Neuronal stem cell (in vitro differentiated cells): ENCODE data around the gene HMCN1.
"Not testable (repeated sequence)": the region's sequence is repeated elsewhere in the genome, so short reads cannot be mapped to it uniquely, and the experiment has no call there.

ENCODE experiments used
- DNase-seq: peaks from one replicate; pipeline ENCODE4 v3.0.0-alpha.2; 2013; ENCODE audit warnings: low spot score
- H2AFZ ChIP-seq: one replicate; pipeline ENCODE4 v1.6.1; 2013; ENCODE audit warnings: mild to moderate bottlenecking, low read length, inconsistent platforms
- H2AK5ac ChIP-seq: 2 replicates; pipeline ENCODE4 v1.6.1; 2013; ENCODE audit warnings: low read depth, mild to moderate bottlenecking, inconsistent platforms, low read length, moderate library complexity, mixed read lengths
- H2BK120ac ChIP-seq: 2 replicates; pipeline ENCODE4 v1.6.1; 2013; ENCODE audit warnings: low read depth, mild to moderate bottlenecking, inconsistent platforms, low read length, moderate library complexity, mixed read lengths
- H2BK12ac ChIP-seq: one replicate; pipeline ENCODE4 v1.6.1; 2013; ENCODE audit warnings: low read length, inconsistent platforms
- H2BK15ac ChIP-seq: 2 replicates; pipeline ENCODE4 v1.6.1; 2013; ENCODE audit warnings: mild to moderate bottlenecking, low read length, inconsistent platforms, mixed read lengths
- H2BK5ac ChIP-seq: one replicate; pipeline ENCODE4 v1.6.1; 2013; ENCODE audit warnings: inconsistent platforms, mild to moderate bottlenecking, low read length, moderate library complexity
- H3K14ac ChIP-seq: one replicate; pipeline ENCODE4 v1.6.1; 2013; ENCODE audit warnings: low read length, inconsistent platforms
- H3K18ac ChIP-seq: 2 replicates; pipeline ENCODE4 v1.6.1; 2013; ENCODE audit warnings: low read length, inconsistent platforms
- H3K23ac ChIP-seq: 2 replicates; pipeline ENCODE4 v1.6.1; 2013; ENCODE audit warnings: low read depth, mild to moderate bottlenecking, mixed read lengths, low read length, inconsistent platforms; ENCODE audit not compliant: poor library complexity
- H3K27ac ChIP-seq: replicated peaks from 3 replicates; pipeline ENCODE4 v1.5.1; 2013; ENCODE audit warnings: low read length, inconsistent platforms
- H3K27me3 ChIP-seq, 3 experiments: 2 replicates each; pipeline ENCODE4 v1.6.1; 2013; ENCODE audit warnings: low read length in 3 of 3, mild to moderate bottlenecking in 2 of 3, inconsistent platforms in 1 of 3, low read depth in 1 of 3, mixed read lengths in 1 of 3, moderate library complexity in 1 of 3; ENCODE audit not compliant: control insufficient read depth in 3 of 3, insufficient read depth in 3 of 3
- H3K36me3 ChIP-seq, 2 donors: replicated peaks in 1 of 2; 2 replicates each; pipeline ENCODE4 v1.6.1; 2013; ENCODE audit warnings: low read length in 2 of 2; ENCODE audit not compliant: control insufficient read depth in 2 of 2, insufficient read depth in 2 of 2
- H3K4ac ChIP-seq: 2 replicates; pipeline ENCODE4 v1.6.1; 2013; ENCODE audit warnings: inconsistent platforms, mild to moderate bottlenecking, low read length, moderate library complexity
- H3K4me1 ChIP-seq, 2 donors: 1 replicate in 1 of 2; 2 replicates in 1 of 2; pipeline ENCODE4 v1.6.1; 2013; ENCODE audit warnings: low read length in 2 of 2, low read depth in 1 of 2; ENCODE audit not compliant: control insufficient read depth in 2 of 2, insufficient read depth in 1 of 2
- H3K4me2 ChIP-seq: one replicate; pipeline ENCODE4 v1.6.1; 2013; ENCODE audit warnings: mild to moderate bottlenecking, low read length, inconsistent platforms; ENCODE audit not compliant: insufficient read depth, poor library complexity, severe bottlenecking
- H3K4me3 ChIP-seq, 2 donors: 2 replicates each; pipeline ENCODE4 v1.5.1; 2013; ENCODE audit warnings: low read length in 2 of 2, mild to moderate bottlenecking in 2 of 2, inconsistent platforms in 1 of 2, moderate library complexity in 1 of 2
- H3K79me1 ChIP-seq: one replicate; pipeline ENCODE4 v1.6.1; 2013; ENCODE audit warnings: low read depth, mild to moderate bottlenecking, inconsistent platforms, low read length, moderate library complexity
- H3K9ac ChIP-seq: one replicate; pipeline ENCODE4 v1.6.1; 2013; ENCODE audit warnings: mild to moderate bottlenecking, low read depth, low read length, inconsistent platforms; ENCODE audit not compliant: poor library complexity
- H3K9me3 ChIP-seq, 2 donors: replicated peaks in 1 of 2; 2 replicates each; pipeline versions ENCODE3 to v1.6.1; 2013; ENCODE audit warnings: low read length in 2 of 2, mild to moderate bottlenecking in 2 of 2, inconsistent platforms in 1 of 2, low read depth in 1 of 2, mixed read lengths in 1 of 2, moderate library complexity in 1 of 2; ENCODE audit not compliant: control insufficient read depth in 2 of 2, insufficient read depth in 1 of 2
- H4K8ac ChIP-seq: one replicate; pipeline ENCODE4 v1.6.1; 2013; ENCODE audit warnings: low read depth, mild to moderate bottlenecking, inconsistent platforms, low read length, moderate library complexity
- H4K91ac ChIP-seq: one replicate; pipeline ENCODE4 v1.6.1; 2013; ENCODE audit warnings: low read length, low read depth, mild to moderate bottlenecking, inconsistent platforms; ENCODE audit not compliant: poor library complexity
- WGBS, 2 donors: extraction: QIAGEN DNeasy Blood & Tissue Kit; methylation state at CpG; one replicate each; pipeline ENCODE4 v1.1.7; 2013; ENCODE audit warnings: missing lambda C conversion rate in 2 of 2, mixed read lengths in 1 of 2; ENCODE audit not compliant: insufficient read length in 2 of 2, insufficient replicate concordance in 1 of 2; ENCODE audit errors: extremely low coverage in 2 of 2; 5-methylcytosine and 5-hydroxymethylcytosine counted together

Gene HMCN1

DNA sequence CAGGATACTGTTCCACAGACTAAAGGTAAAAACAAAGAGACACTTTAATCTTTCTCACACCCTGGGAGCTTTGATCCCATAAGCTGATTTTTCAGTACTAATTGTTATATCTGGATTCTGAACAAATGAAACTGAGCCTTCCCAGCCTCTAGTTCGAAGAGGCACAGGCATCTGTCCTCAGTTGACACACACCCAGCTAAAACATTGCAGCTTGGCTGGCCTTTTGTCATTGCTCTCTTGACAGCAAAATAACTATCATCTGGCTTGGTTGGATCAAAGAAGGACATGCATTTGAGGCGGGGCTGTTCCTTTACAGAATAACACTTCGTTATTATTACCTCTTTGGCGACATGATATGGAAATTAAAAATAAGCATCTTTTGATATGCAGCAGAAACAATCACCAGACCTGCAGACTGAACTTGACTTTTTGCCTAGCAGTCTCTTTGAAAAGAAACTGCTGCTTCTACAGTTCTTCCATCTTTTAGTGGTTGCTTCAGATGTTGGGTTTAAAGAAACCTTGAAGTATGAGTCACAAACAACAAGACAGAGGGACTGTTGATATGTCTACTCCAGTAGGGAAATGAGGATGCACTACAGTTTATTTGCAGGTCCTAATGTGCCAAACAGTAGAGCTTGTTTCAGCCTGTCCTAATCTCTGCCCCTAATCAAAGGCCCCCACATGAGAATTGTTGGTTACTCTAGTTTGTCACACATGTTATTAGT is 474.4 kb downstream of the HMCN1 start:
- H2AK5ac ChIP-seq, result no peak overlapping the region
- no peak overlapping the region for H3K27ac ChIP-seq
- H2BK5ac ChIP-seq, result no peak overlapping the region
- H3K4me1 ChIP-seq, result no peaks in the 10 kb centered on the region
- H2AFZ ChIP-seq, result no peak overlapping the region
- no peak overlapping the region for H3K23ac ChIP-seq
- no peak for DNase-seq
- no peak overlapping the region for H3K18ac ChIP-seq
- no peak overlapping the region for H4K91ac ChIP-seq
- no peak overlapping the region for H4K8ac ChIP-seq
- no peak overlapping the region for H2BK12ac ChIP-seq
- no peaks in the 10 kb centered on the region for H3K36me3 ChIP-seq
- H3K79me1 ChIP-seq, result no peaks in the 10 kb centered on the region
- peaks cover 0 to 3% of the 10 kb centered on the region in 2 donors for H3K9me3 ChIP-seq
- H3K4me2 ChIP-seq, result no peak overlapping the region
- no peak overlapping the region for H2BK15ac ChIP-seq
- whole genome bisulfite sequencing, 2 donors, result no CpG with 5 or more reads among the region's 4 CpGs
- H3K4ac ChIP-seq, result no peak overlapping the region
- H3K4me3 ChIP-seq, result no peak overlapping the region
- H3K14ac ChIP-seq, result no peak overlapping the region
- H3K27me3 ChIP-seq, result no peaks in the 10 kb centered on the region
- H3K9ac ChIP-seq, result no peak overlapping the region
- no peak overlapping the region for H2BK120ac ChIP-seq

DNA sequence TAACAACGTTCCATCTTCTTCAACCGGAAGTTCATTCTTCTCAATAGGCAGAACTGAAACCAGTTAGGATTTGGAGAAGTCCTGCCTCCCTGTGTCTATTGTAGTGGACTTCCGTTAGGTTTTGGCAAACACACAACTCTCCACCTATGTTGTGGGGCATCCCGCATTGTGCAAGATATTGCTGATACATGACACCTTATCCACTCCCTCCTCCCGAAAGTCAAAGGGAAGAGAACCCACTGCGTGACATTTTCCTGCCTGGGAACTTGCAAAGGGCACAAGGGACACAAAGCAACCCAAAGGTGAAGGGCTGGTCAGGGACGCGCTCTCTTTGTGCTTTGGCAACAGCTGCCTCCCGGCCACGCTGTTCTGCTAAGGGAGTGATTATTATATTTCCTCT is 476.1 kb downstream of the HMCN1 start:
- H3K14ac ChIP-seq, result no peak overlapping the region
- H4K8ac ChIP-seq, result no peak overlapping the region
- H2AFZ ChIP-seq, result no peak overlapping the region
- H3K9ac ChIP-seq, result no peak overlapping the region
- no peak overlapping the region for H3K4me3 ChIP-seq
- no peak for DNase-seq
- no CpG with 5 or more reads among the region's 10 CpGs for WGBS, 2 donors
- H3K4me1 ChIP-seq, result no peaks in the 10 kb centered on the region
- peaks cover 0 to 3% of the 10 kb centered on the region in 2 donors for H3K9me3 ChIP-seq
- H2BK15ac ChIP-seq, result no peak overlapping the region
- H3K27me3 ChIP-seq, result no peaks in the 10 kb centered on the region
- H2BK12ac ChIP-seq, result no peak overlapping the region
- H3K18ac ChIP-seq, result no peak overlapping the region
- no peaks in the 10 kb centered on the region for H3K79me1 ChIP-seq
- H3K36me3 ChIP-seq, result no peaks in the 10 kb centered on the region
- H3K27ac ChIP-seq, result no peak overlapping the region
- no peak overlapping the region for H3K4ac ChIP-seq
- no peak overlapping the region for H2AK5ac ChIP-seq
- H2BK5ac ChIP-seq, result no peak overlapping the region
- H4K91ac ChIP-seq, result no peak overlapping the region
- no peak overlapping the region for H2BK120ac ChIP-seq
- H3K4me2 ChIP-seq, result no peak overlapping the region
- H3K23ac ChIP-seq, result no peak overlapping the region

DNA sequence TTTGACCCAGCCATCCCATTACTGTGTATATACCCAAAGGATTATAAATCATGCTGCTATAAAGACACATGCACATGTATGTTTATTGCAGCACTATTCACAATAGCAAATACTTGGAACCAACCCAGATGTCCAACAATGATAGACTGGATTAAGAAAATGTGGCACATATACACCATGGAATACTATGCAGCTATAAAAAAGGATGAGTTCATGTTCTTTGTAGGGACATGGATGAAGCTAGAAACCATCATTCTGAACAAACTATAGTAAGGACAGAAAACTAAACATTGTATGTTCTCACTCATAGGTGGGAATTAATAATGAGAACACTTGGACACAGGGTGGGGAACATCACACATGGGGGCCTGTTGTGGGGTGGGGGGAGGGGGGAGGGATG is 477.4 kb downstream of the HMCN1 start:
- not testable (repeated sequence) for H3K4me1 ChIP-seq, H3K4ac ChIP-seq, H2BK15ac ChIP-seq, H3K9me3 ChIP-seq, H4K91ac ChIP-seq, H2BK12ac ChIP-seq, H3K23ac ChIP-seq, H3K27ac ChIP-seq, H2BK5ac ChIP-seq, H2AK5ac ChIP-seq, H2AFZ ChIP-seq, DNase-seq, H3K14ac ChIP-seq, H3K9ac ChIP-seq, H3K4me3 ChIP-seq, H3K4me2 ChIP-seq, H3K27me3 ChIP-seq, H3K18ac ChIP-seq, H2BK120ac ChIP-seq, H3K36me3 ChIP-seq, H3K79me1 ChIP-seq, H4K8ac ChIP-seq

DNA sequence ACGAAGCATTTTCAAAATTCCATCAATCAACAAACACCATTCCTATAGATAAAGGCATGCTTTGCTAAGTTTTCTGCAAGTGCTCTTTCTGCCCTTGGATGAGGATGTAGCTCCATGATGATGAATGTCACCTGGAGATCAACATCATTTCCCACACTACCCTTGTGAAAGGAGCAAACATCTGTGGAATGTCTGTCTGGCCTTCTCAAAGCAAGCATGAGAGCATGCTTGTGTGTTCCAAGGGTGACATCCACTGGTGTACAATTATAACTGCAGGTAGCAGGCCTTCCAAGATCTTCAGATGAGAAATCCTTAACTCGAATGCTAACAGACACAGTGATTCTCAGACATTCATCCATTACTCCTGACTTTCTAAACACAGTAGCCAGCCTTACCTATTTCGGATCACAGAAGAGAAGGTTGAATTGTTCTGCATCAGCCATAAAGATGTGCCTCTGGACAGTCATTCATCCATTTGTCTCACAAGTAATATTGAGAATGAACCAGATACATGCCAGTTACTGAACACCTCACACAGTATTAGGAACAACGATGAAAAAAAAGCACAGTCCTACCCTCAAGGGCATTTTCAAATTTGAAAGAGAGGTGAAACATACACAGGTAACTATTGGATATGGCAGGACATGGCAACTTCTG is 478.5 kb downstream of the HMCN1 start:
- Histone ChIP-seq H3K4me1 (no peaks in the 10 kb centered on the region), H4K91ac (no peak overlapping the region), H2BK15ac (no peak overlapping the region), H3K4me3 (no peak overlapping the region), H3K14ac (no peak overlapping the region), H4K8ac (no peak overlapping the region), H3K9ac (no peak overlapping the region), H3K27me3 (no peaks in the 10 kb centered on the region), H3K4ac (no peak overlapping the region), H2BK120ac (no peak overlapping the region), H2BK12ac (no peak overlapping the region), H3K4me2 (no peak overlapping the region), H3K79me1 (no peaks in the 10 kb centered on the region), H3K9me3 (no peaks in the 10 kb centered on the region), H2AK5ac (no peak overlapping the region), H2BK5ac (no peak overlapping the region), H3K18ac (no peak overlapping the region), H3K36me3 (no peaks in the 10 kb centered on the region), H3K27ac (no peak overlapping the region), H3K23ac (no peak overlapping the region), H2AFZ (no peak overlapping the region)
- whole genome bisulfite sequencing, 2 donors, result no CpG with 5 or more reads among the region's 4 CpGs
- DNase-seq, result peak; percentile 79
